ENCODE data around the gene WDR87.
"Not testable (repeated sequence)": the region's sequence is repeated elsewhere in the genome, so short reads cannot be mapped to it uniquely, and the experiment has no call there.

The WDR87 gene

DNA sequence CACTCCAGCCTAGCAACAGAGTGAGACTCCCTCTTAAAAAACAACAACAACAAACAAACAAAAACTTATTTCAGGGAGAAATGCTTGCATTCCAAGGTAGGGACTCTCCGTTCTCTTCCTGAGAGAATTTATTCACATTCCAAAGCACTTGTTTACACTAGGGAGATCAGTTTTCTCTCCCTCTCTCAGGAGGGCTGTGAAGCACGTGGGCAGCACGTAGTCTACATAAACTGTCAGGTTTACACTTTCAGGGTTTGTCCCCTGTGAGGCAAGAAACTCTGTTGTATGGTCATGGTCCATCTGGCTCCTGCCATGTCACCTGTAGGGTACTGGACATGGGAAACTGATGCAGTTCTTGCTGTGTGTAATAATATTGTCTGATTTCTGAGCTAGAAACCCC is 31.6 kb downstream of the WDR87 start:
- DNase-seq: no peak

DNA sequence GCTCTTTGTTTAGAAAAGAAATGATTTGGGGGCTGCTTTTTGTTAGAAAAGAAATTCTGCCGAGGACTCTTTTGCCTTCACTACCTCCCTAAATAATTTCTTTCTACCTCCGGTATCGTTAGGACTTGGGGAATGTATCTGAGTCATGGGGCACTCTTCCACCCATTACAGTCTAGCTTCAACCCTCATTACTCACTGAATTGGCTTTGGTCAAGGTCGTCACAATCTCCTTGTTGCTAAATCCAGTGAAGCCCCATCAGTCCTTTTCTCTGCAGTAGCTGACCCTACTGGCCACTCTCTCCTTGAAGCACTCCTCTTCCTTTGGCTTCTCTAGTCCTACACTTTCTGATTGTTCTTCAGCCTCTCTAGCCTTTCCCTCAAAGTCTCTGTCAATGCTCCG is 34.0 kb downstream of the WDR87 start:
- no peak for DNase-seq

GRCh38 chr19:37869766-37870340 is 36.5 kb downstream of the WDR87 start:
- DNase-seq: no peak

GRCh38 chr19:37867831-37868230 is 38.6 kb downstream of the WDR87 start:
- DNase-seq: no peak

DNA sequence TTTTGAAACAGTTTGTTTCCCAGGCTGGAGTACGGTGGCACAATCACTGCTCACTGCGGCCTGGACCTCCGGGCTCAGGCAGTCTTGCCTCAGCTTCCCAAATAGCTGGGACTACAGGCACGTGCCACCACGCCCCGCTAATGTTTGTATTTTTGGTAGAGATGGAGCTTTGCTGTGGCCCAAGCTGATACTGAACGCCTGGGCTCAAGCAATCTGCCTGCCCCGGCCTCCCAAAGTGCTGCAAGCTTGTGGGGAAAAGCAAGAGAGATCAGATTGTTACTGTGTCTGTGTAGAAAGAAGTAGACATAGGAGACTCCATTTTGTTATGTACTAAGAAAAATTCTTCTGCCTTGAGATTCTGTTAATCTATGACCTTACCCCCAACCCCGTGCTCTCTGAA is 40.5 kb downstream of the WDR87 start:
- not testable (repeated sequence) for DNase-seq

DNA sequence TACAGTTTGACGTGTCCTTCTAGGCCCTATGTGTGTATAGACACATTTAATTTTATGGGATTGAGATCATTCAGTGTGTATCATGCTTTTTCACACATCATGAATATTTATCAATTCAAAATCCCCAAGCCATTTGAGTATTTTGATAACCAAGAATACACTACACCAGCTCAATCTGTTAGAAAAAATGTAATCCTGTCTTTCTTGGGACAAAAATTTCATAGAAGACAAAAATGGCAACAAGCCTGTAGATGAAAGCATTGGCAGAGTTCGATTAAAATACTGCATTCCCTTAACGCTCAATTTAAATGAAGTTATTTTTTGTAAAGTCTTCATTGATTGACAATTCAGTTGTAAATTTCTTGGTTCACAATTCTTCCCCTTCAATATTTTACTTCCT is 41.9 kb downstream of the WDR87 start:
- no peak for DNase-seq

DNA sequence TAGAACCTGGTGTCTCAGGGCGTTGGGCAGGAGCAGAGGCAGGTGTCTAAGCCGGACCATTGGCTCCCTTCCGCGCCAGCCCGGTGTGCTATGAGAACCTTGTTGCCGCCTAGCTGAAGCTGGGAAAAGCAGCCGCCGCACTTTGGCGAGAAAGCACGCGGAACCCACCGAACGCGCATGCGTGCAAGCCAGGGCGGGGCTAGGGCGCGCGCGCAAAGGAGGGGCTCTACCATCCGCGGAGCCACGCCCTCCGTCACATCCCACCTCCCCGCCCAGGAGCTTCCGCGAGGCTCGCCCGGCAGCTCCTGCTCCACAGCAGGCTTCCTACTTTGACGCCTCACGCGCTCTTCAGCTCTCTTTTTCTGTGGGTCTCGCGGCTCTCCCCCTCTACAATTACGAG is 51.3 kb downstream of the WDR87 start:
- no peak for DNase-seq

GRCh38 chr19:37845932-37846331 is 60.5 kb downstream of the WDR87 start:
- DNase-seq: no peak
